B cell (primary cell): Measurements from ENCODE around the gene STARD4. TPM values are rescaled to one million over a fixed set of nuclear protein-coding genes. Genes with fewer than 3 reads are reported as not detected.

Source experiments
- ATAC-seq: fragments of 200-7000 bp; cut with Tn5 transposase; one replicate; pipeline ENCODE4 v1.10.0; 2021; ENCODE audit warnings: low read depth, mild to moderate bottlenecking, moderate number of reproducible peaks, moderate library complexity
- CTCF ChIA-PET: fragments of 350-600 bp; sonication (Branson Sonifier 250); formaldehyde crosslinking; loops from one replicate; lab custom pipeline; 2021; ENCODE audit warnings: antibody characterized with exemption, inconsistent platforms; lab: Charles Lee
- POLR2A ChIA-PET: fragments of 350-600 bp; sonication (Branson Sonifier 250); formaldehyde crosslinking; loops from one replicate; lab custom pipeline; 2021; ENCODE audit warnings: antibody characterized with exemption; lab: Charles Lee
- DNase-seq: peaks from one replicate; pipeline ENCODE4 v3.0.0; 2013
- H2AFZ ChIP-seq: 2 replicates; pipeline ENCODE4 v1.6.1; 2012; ENCODE audit warnings: mild to moderate bottlenecking, low read depth, low read length; ENCODE audit not compliant: insufficient read depth, poor library complexity, severe bottlenecking
- H3K27ac ChIP-seq, 2 donors: 1 replicate in 1 of 2; 2 replicates in 1 of 2; pipeline ENCODE4 v1.5.1; 2012 to 2013; ENCODE audit warnings: low read length in 2 of 2, mild to moderate bottlenecking in 2 of 2, moderate library complexity in 1 of 2
- H3K27me3 ChIP-seq, 4 experiments: fragments of 200-600 bp in 1 of 4; sonication (generic) in 1 of 4; replicated peaks in 1 of 4; 1 replicate in 2 of 4; 2 replicates in 2 of 4; pipeline versions ENCODE4 v1.6.1 to v1.7.0; 2013 to 2016; ENCODE audit warnings: low read length in 3 of 4, mild to moderate bottlenecking in 2 of 4, mixed read lengths in 1 of 4, moderate library complexity in 1 of 4; ENCODE audit not compliant: insufficient read depth in 4 of 4, control insufficient read depth in 3 of 4; ENCODE audit errors: control extremely low read depth in 1 of 4
- H3K36me3 ChIP-seq, 2 experiments: replicated peaks in 1 of 2; 1 replicate in 1 of 2; 2 replicates in 1 of 2; pipeline versions ENCODE4 v1.6.1 to v1.7.1; 2013; ENCODE audit warnings: low read length in 1 of 2; ENCODE audit not compliant: insufficient read depth in 2 of 2, control insufficient read depth in 1 of 2; ENCODE audit errors: control extremely low read depth in 1 of 2, extremely low read depth in 1 of 2
- H3K4me1 ChIP-seq, 2 donors: fragments of 200-600 bp in 1 of 2; sonication (generic) in 1 of 2; 1 replicate in 1 of 2; 2 replicates in 1 of 2; pipeline versions ENCODE4 v1.5.1 to v1.6.1; 2013 to 2017; ENCODE audit warnings: low read length in 2 of 2; ENCODE audit not compliant: control insufficient read depth in 2 of 2, insufficient read depth in 2 of 2
- H3K4me2 ChIP-seq: replicated peaks from 2 replicates; pipeline ENCODE3; 2012; ENCODE audit warnings: mild to moderate bottlenecking, low read depth, low read length; ENCODE audit not compliant: poor library complexity, severe bottlenecking
- H3K4me3 ChIP-seq, 5 experiments: fragments of 200-600 bp in 1 of 5; sonication (generic) in 1 of 5; 1 replicate in 3 of 5; 2 replicates in 2 of 5; pipeline versions ENCODE4 v1.5.1 to v1.7.0; 2011 to 2016; ENCODE audit warnings: low read length in 4 of 5, mild to moderate bottlenecking in 4 of 5, low read depth in 2 of 5, control low read depth in 1 of 5, moderate library complexity in 1 of 5; ENCODE audit not compliant: insufficient read depth in 1 of 5; ENCODE audit errors: control extremely low read depth in 1 of 5, extremely low read depth in 1 of 5
- H3K79me2 ChIP-seq: fragments of 200-600 bp; sonication (generic); one replicate; pipeline ENCODE4 v1.6.0; 2016; ENCODE audit warnings: low read length; ENCODE audit not compliant: control insufficient read depth, insufficient read depth
- H3K9ac ChIP-seq: fragments of 200-600 bp; sonication (generic); 2 replicates; pipeline ENCODE4 v1.6.1; 2017; ENCODE audit warnings: mild to moderate bottlenecking, low read length, moderate library complexity
- H3K9me3 ChIP-seq, 3 donors: one replicate each; pipeline versions ENCODE4 v1.6.1 to v1.7.1; 2013; ENCODE audit warnings: low read length in 2 of 3; ENCODE audit not compliant: control insufficient read depth in 2 of 3, insufficient read depth in 1 of 3; ENCODE audit errors: control extremely low read depth in 1 of 3
- H4K20me1 ChIP-seq: 2 replicates; pipeline ENCODE4 v1.6.0; 2012; ENCODE audit warnings: mild to moderate bottlenecking, low read length; ENCODE audit not compliant: insufficient read depth, control insufficient read depth, poor library complexity, severe bottlenecking
- H3K27ac Mint-ChIP-seq: one replicate; pipeline ENCODE4 v1.8.0; 2021; ENCODE audit warnings: mixed read lengths
- H3K27me3 Mint-ChIP-seq: one replicate; pipeline ENCODE4 v1.8.0; 2021; ENCODE audit warnings: mixed read lengths
- H3K4me1 Mint-ChIP-seq: one replicate; pipeline ENCODE4 v1.8.0; 2021; ENCODE audit warnings: mixed read lengths
- H3K4me3 Mint-ChIP-seq: one replicate; pipeline ENCODE4 v1.8.0; 2021; ENCODE audit warnings: mixed read lengths
- H3K9me3 Mint-ChIP-seq: one replicate; pipeline ENCODE4 v1.8.0; 2022; ENCODE audit warnings: mixed read lengths; ENCODE audit not compliant: insufficient read depth
- EZH2 ChIP-seq: IDR thresholded peaks from 2 replicates; pipeline ENCODE4 v1.6.1; 2012; ENCODE audit warnings: borderline replicate concordance, low read depth, mild to moderate bottlenecking, moderate library complexity, low read length; ENCODE audit not compliant: insufficient read depth, poor library complexity, severe bottlenecking
- WGBS: methylation state at CpG from one replicate; pipeline ENCODE4 v1.1.5; 2013; ENCODE audit warnings: missing lambda C conversion rate; ENCODE audit not compliant: insufficient coverage; 5-methylcytosine and 5-hydroxymethylcytosine counted together
- intact Hi-C: fragments of 100-400 bp; cut with micrococcal nuclease; formaldehyde crosslinking; loops from one replicate; pipeline ENCODE4 v1.10.0; 2022
- polyA minus RNA-seq: library from RNA; depleted of rRNA, polyadenylated mRNA; stranded (reverse); fragments of >200 nt; gene quantifications from 2 replicates; pipeline ENCODE4 v1.2.3, GENCODE V29; 2012
- polyA plus RNA-seq: library from polyadenylated mRNA; depleted of rRNA; stranded (reverse); fragments of >200 nt; gene quantifications from 2 replicates; pipeline ENCODE4 v1.2.3, GENCODE V29; 2012
- total RNA-seq, 2 donors: library from RNA; stranded (reverse); fragments of 120-200 nt in 1 of 2; gene quantifications; 1 replicate in 1 of 2; 2 replicates in 1 of 2; pipeline versions ENCODE4 v1.2.3 to v1.2.4, GENCODE V29; 2013 to 2022
- TF ChIP-seq, protein P1 (sequence below): fragments of 200-600 bp; IDR thresholded peaks from one replicate; pipeline ENCODE4 v1.8.0; 2022; ENCODE audit warnings: antibody characterized with exemption, mild to moderate bottlenecking

The STARD4 gene, protein sequence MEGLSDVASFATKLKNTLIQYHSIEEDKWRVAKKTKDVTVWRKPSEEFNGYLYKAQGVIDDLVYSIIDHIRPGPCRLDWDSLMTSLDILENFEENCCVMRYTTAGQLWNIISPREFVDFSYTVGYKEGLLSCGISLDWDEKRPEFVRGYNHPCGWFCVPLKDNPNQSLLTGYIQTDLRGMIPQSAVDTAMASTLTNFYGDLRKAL
- total RNA-seq (28.5 and 31.1 TPM in 2 replicates), polyA plus RNA-seq (7.6 and 19.2 TPM in 2 replicates), polyA minus RNA-seq (10.6 and 18.3 TPM in 2 replicates)
- total RNA-seq (2013), result 20.4 TPM

DNA sequence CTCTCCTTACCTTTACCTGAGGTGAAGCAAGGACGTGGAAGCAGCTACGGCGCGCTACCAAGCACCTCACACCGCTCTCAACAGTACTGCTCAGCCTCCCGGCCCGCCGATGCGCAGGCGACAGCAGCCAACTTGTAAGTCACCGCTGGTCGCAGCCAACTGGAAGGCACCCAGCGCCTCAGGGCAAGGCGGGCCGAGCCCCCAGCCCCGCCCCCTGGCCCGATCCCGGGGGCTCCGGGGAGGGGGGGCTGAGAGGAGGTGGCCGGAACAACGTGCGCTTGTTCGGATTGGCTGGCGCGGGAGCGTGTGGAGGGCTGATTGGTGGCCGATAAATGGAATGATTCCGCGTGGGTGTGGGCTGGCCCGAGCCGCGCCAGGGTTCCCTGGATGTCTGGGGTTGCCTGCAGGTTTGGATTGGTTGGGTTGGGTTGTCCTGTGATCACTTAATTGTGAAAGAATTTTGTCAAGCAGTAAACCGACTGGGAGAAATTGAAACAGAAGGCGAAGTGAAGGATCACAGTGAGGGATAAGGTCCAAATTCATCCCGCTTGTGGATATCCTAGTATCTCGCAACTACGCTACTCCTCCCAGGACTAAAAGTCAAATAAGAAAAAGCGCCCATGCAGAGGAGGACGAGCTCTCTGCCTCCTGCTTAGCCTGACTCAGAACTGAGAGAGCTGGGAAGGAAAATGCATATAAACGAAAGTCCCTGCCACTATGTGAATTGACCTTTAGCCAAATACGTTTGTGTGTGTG, at the start of gene STARD4:
STARD4 (minus strand) TSS at position 161 of the 756 bp plus-strand sequence. CDS start 5,102 bp downstream, outside the sequence.
- peak within 1 kb of the TSS; percentile 99 for H3K4me3 Mint-ChIP-seq
- no peaks in the 10 kb centered on the region for H3K9me3 ChIP-seq
- H3K9ac ChIP-seq, result peak within 1 kb of the TSS; percentile 86
- peak within 1 kb of the TSS; percentile 90 to 96 (median 93) for H3K4me3 ChIP-seq
- H3K4me1 ChIP-seq, result peaks cover 10 to 12% of the 10 kb centered on the region in 2 donors
- no peaks in the 10 kb centered on the region for H3K27me3 Mint-ChIP-seq
- peaks cover 18% of the 10 kb centered on the region for H3K79me2 ChIP-seq
- DNase-seq (peak; percentile 96), ATAC-seq (peak; percentile 96)
- 0% methylated on average over 37 of the region's 41 CpGs for WGBS
- H3K4me2 ChIP-seq, result peak within 1 kb of the TSS; percentile 78
- intact Hi-C loops, result loop anchor here (1.0 to 10.0 kb wide), 11 partner anchors 18 to 2000 kb away; partner anchors contain the start of genes DCP2, EPB41L4A, NREP and SLC25A46
- peak within 1 kb of the TSS; percentile 85 for H2AFZ ChIP-seq
- CTCF ChIA-PET, result interaction anchor here (1.0 to 5.6 kb wide), 3 partner anchors 19 to 38 kb away, joined by 3 to 33 read pairs (median 4); no protein-coding TSS in a partner anchor
- H4K20me1 ChIP-seq, result no peaks in the 10 kb centered on the region
- H3K27ac Mint-ChIP-seq, result peak within 1 kb of the TSS; percentile 98
- H3K27me3 ChIP-seq, result no peaks in the 10 kb centered on the region
- no peaks in the 10 kb centered on the region for H3K9me3 Mint-ChIP-seq
- peaks cover 36% of the 10 kb centered on the region for H3K4me1 Mint-ChIP-seq
- no peak for TF ChIP-seq EZH2
- TF ChIP-seq, protein P1, sequence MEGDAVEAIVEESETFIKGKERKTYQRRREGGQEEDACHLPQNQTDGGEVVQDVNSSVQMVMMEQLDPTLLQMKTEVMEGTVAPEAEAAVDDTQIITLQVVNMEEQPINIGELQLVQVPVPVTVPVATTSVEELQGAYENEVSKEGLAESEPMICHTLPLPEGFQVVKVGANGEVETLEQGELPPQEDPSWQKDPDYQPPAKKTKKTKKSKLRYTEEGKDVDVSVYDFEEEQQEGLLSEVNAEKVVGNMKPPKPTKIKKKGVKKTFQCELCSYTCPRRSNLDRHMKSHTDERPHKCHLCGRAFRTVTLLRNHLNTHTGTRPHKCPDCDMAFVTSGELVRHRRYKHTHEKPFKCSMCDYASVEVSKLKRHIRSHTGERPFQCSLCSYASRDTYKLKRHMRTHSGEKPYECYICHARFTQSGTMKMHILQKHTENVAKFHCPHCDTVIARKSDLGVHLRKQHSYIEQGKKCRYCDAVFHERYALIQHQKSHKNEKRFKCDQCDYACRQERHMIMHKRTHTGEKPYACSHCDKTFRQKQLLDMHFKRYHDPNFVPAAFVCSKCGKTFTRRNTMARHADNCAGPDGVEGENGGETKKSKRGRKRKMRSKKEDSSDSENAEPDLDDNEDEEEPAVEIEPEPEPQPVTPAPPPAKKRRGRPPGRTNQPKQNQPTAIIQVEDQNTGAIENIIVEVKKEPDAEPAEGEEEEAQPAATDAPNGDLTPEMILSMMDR, result no peak
- no peaks in the 10 kb centered on the region for H3K36me3 ChIP-seq
- H3K27ac ChIP-seq, result peak within 1 kb of the TSS; percentile 81 to 82
- POLR2A ChIA-PET, result interaction anchor here (1.0 to 1.3 kb wide), 2 partner anchors 12 to 19 kb away, joined by 3 to 6 read pairs; no protein-coding TSS in a partner anchor
